ENCODE results near the gene TPT1.

The TPT1 gene

DNA sequence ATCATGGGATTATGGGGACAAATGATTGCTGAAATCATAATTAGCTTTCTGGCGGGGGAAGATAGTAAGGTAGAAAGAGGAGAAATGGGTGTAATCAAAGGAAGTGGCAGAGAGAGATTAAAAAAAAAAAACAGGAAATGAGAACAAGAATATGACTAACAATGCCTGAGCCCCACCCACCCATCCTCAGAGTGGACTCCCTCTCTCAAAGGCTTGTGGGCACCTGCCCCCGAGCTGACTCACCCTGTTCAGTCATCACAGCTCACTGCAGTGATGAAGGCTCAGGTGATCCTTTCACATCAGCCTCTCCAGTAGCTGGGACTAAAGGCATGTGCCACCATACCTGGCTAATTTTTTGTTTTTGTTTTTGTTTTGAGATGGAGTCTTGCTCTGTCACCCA is 26.4 kb upstream of the TPT1 start (continued):
- TF ChIP-seq, protein P1, sequence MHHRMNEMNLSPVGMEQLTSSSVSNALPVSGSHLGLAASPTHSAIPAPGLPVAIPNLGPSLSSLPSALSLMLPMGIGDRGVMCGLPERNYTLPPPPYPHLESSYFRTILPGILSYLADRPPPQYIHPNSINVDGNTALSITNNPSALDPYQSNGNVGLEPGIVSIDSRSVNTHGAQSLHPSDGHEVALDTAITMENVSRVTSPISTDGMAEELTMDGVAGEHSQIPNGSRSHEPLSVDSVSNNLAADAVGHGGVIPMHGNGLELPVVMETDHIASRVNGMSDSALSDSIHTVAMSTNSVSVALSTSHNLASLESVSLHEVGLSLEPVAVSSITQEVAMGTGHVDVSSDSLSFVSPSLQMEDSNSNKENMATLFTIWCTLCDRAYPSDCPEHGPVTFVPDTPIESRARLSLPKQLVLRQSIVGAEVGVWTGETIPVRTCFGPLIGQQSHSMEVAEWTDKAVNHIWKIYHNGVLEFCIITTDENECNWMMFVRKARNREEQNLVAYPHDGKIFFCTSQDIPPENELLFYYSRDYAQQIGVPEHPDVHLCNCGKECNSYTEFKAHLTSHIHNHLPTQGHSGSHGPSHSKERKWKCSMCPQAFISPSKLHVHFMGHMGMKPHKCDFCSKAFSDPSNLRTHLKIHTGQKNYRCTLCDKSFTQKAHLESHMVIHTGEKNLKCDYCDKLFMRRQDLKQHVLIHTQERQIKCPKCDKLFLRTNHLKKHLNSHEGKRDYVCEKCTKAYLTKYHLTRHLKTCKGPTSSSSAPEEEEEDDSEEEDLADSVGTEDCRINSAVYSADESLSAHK (tag by site-specific recombination; IDR thresholded peaks at IDR 0.05) = no peak
- no peak for TF ChIP-seq ZNF302 (tag by site-specific recombination; IDR thresholded peaks at IDR 0.05; ENCODE audit: low read depth)
- TF ChIP-seq, protein P2, sequence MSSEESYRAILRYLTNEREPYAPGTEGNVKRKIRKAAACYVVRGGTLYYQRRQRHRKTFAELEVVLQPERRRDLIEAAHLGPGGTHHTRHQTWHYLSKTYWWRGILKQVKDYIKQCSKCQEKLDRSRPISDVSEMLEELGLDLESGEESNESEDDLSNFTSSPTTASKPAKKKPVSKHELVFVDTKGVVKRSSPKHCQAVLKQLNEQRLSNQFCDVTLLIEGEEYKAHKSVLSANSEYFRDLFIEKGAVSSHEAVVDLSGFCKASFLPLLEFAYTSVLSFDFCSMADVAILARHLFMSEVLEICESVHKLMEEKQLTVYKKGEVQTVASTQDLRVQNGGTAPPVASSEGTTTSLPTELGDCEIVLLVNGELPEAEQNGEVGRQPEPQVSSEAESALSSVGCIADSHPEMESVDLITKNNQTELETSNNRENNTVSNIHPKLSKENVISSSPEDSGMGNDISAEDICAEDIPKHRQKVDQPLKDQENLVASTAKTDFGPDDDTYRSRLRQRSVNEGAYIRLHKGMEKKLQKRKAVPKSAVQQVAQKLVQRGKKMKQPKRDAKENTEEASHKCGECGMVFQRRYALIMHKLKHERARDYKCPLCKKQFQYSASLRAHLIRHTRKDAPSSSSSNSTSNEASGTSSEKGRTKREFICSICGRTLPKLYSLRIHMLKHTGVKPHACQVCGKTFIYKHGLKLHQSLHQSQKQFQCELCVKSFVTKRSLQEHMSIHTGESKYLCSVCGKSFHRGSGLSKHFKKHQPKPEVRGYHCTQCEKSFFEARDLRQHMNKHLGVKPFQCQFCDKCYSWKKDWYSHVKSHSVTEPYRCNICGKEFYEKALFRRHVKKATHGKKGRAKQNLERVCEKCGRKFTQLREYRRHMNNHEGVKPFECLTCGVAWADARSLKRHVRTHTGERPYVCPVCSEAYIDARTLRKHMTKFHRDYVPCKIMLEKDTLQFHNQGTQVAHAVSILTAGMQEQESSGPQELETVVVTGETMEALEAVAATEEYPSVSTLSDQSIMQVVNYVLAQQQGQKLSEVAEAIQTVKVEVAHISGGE (tag by site-specific recombination; conservative IDR thresholded peaks at IDR 0.05; ENCODE audit: low read depth) = no peak
- no peak for TF ChIP-seq ZNF660 (tag by site-specific recombination; IDR thresholded peaks at IDR 0.05)
- TF ChIP-seq KLF10 (tag by site-specific recombination; IDR thresholded peaks at IDR 0.05) = no peak
- TF ChIP-seq, protein P3, sequence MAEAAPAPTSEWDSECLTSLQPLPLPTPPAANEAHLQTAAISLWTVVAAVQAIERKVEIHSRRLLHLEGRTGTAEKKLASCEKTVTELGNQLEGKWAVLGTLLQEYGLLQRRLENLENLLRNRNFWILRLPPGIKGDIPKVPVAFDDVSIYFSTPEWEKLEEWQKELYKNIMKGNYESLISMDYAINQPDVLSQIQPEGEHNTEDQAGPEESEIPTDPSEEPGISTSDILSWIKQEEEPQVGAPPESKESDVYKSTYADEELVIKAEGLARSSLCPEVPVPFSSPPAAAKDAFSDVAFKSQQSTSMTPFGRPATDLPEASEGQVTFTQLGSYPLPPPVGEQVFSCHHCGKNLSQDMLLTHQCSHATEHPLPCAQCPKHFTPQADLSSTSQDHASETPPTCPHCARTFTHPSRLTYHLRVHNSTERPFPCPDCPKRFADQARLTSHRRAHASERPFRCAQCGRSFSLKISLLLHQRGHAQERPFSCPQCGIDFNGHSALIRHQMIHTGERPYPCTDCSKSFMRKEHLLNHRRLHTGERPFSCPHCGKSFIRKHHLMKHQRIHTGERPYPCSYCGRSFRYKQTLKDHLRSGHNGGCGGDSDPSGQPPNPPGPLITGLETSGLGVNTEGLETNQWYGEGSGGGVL (tag by site-specific recombination; IDR thresholded peaks at IDR 0.05) = no peak
- peak; percentile 18; the same call in 1 of the 2 replicates for TF ChIP-seq ZBTB21 (tag by site-specific recombination; IDR thresholded peaks at IDR 0.05)
- TF ChIP-seq ZNF514 (tag by site-specific recombination; IDR thresholded peaks at IDR 0.05) = no peak
- TF ChIP-seq ZNF530 (tag by site-specific recombination; IDR thresholded peaks at IDR 0.05; ENCODE audit: low read depth) = no peak
- TF ChIP-seq GLI4 (tag by site-specific recombination; IDR thresholded peaks at IDR 0.05) = no peak
- TF ChIP-seq TRIM28 (IDR thresholded peaks at IDR 0.05; ENCODE audit: borderline replicate concordance, low read length) = no peak
- TF ChIP-seq ZNF48 (tag by site-specific recombination; IDR thresholded peaks at IDR 0.05) = no peak
- peak; percentile 52 for TF ChIP-seq ZNF24 (tag by site-specific recombination; IDR thresholded peaks at IDR 0.05)
- no peak for TF ChIP-seq ZNF776 (tag by site-specific recombination; IDR thresholded peaks at IDR 0.05; ENCODE audit: borderline replicate concordance)
- TF ChIP-seq TCF7L2 (IDR thresholded peaks at IDR 0.05; ENCODE audit: borderline replicate concordance, low read depth, low read length) = no peak
- TF ChIP-seq, protein P4, sequence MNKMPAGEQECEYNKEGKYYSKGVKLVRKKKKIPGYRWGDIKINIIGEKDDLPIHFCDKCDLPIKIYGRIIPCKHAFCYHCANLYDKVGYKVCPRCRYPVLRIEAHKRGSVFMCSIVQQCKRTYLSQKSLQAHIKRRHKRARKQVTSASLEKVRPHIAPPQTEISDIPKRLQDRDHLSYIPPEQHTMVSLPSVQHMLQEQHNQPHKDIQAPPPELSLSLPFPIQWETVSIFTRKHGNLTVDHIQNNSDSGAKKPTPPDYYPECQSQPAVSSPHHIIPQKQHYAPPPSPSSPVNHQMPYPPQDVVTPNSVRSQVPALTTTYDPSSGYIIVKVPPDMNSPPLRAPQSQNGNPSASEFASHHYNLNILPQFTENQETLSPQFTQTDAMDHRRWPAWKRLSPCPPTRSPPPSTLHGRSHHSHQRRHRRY (tag by site-specific recombination; IDR thresholded peaks at IDR 0.05) = no peak
- no peak for TF ChIP-seq ZNF311 (tag by site-specific recombination; IDR thresholded peaks at IDR 0.05; ENCODE audit: borderline replicate concordance)
- TF ChIP-seq ZNF138 (tag by site-specific recombination; IDR thresholded peaks at IDR 0.05; ENCODE audit: borderline replicate concordance) = no peak
- TF ChIP-seq ZNF529 (tag by site-specific recombination; IDR thresholded peaks at IDR 0.05; ENCODE audit: insufficient replicate concordance) = no peak
- TF ChIP-seq ZNF629 (tag by site-specific recombination; IDR thresholded peaks at IDR 0.05) = peak; percentile 86
- TF ChIP-seq ZBTB48 (tag by site-specific recombination; IDR thresholded peaks at IDR 0.05) = no peak
- 0 out of 2 replicates have a peak, but pooled peaks have one; percentile 15 for TF ChIP-seq ZSCAN23 (tag by site-specific recombination; IDR thresholded peaks at IDR 0.05)
- no peak for TF ChIP-seq HOXD13 (CRISPR knock-in tag; IDR thresholded peaks at IDR 0.05; ENCODE audit: borderline replicate concordance)
- TF ChIP-seq YY1 (tag by site-specific recombination; IDR thresholded peaks at IDR 0.05) = no peak
- no peak for TF ChIP-seq ZNF157 (tag by site-specific recombination; IDR thresholded peaks at IDR 0.05)
- no peak for TF ChIP-seq ZNF768 (tag by site-specific recombination; IDR thresholded peaks at IDR 0.05)
- TF ChIP-seq, protein P5, sequence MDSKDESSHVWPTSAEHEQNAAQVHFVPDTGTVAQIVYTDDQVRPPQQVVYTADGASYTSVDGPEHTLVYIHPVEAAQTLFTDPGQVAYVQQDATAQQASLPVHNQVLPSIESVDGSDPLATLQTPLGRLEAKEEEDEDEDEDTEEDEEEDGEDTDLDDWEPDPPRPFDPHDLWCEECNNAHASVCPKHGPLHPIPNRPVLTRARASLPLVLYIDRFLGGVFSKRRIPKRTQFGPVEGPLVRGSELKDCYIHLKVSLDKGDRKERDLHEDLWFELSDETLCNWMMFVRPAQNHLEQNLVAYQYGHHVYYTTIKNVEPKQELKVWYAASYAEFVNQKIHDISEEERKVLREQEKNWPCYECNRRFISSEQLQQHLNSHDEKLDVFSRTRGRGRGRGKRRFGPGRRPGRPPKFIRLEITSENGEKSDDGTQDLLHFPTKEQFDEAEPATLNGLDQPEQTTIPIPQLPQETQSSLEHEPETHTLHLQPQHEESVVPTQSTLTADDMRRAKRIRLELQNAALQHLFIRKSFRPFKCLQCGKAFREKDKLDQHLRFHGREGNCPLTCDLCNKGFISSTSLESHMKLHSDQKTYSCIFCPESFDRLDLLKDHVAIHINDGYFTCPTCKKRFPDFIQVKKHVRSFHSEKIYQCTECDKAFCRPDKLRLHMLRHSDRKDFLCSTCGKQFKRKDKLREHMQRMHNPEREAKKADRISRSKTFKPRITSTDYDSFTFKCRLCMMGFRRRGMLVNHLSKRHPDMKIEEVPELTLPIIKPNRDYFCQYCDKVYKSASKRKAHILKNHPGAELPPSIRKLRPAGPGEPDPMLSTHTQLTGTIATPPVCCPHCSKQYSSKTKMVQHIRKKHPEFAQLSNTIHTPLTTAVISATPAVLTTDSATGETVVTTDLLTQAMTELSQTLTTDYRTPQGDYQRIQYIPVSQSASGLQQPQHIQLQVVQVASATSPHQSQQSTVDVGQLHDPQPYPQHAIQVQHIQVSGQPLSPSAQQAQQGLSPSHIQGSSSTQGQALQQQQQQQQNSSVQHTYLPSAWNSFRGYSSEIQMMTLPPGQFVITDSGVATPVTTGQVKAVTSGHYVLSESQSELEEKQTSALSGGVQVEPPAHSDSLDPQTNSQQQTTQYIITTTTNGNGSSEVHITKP (tag by site-specific recombination; IDR thresholded peaks at IDR 0.05) = peak; percentile 87
- TF ChIP-seq ZNF112 (tag by site-specific recombination; IDR thresholded peaks at IDR 0.05) = no peak
- no peak for TF ChIP-seq REPIN1 (tag by site-specific recombination; IDR thresholded peaks at IDR 0.05; ENCODE audit: low read depth)
- no peak for TF ChIP-seq ZXDB (tag by site-specific recombination; IDR thresholded peaks at IDR 0.05)
